ENCODE results near the gene LRMDA.

The LRMDA gene

DNA sequence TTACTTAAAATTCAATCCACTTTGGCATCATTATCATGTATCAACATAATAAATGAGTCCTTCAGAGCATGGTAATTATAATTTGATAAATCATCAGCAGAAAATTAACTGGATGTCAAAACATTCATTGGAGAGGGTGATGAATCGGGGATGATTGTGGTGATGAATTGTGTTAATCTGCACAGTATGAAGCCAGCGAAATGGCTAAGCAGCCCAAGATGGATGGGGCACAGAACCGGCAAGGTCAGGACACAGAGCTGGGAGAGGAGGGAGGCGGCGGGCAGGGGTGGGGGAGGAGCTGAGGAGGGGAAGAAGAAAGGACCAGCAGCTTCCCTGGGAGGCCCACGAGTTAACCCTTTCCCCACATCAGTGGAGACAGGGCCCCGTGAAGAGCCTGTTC lies 536.1 kb downstream of the LRMDA start:
- in situ Hi-C loops (cut with MboI; ENCODE audit: low sequenced_read_pairs) = no loop called here

GRCh38 chr10:75969031-75969430 lies 537.6 kb downstream of the LRMDA start:
- in situ Hi-C loops (cut with MboI; ENCODE audit: low sequenced_read_pairs) = no loop called here

DNA sequence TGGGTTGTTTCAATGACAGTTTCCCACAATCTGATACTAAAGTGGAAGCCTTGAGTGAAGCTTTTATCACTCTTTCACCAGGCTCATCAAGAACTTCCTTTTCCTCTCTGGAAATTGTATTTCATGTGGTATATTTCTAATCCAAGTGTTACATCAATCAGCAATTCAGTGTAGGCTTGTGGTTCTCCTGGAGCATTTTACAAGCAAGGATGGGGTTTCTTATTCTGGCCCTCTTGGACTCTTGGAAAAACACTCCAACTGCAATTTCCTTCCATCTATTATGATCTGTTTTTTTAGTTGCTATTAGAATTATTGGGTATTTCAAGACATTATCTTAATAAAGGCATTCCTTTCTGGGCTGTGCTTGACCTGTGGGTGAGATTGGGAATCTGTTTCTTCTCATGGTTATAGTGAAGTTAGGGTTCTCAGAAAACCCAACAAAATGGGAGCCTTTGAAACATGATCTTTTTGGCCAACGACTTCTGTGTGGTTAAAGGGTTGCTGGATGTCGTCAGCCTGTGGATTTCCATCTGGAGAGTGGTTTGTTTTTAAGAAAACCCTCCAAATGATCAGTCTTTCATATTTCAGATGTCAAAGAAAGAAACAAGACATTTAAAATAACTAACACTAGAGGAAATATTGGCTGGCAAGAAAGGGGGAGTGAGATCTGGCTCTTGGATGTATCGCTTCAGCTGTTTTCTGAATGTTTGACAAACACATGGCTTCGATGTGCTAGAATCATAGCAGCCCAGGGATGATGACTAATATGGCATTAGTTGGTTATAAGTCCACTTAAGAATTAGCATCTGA lies 540.2 kb downstream of the LRMDA start:
- in situ Hi-C loops (cut with MboI; ENCODE audit: low sequenced_read_pairs) = no loop called here

DNA sequence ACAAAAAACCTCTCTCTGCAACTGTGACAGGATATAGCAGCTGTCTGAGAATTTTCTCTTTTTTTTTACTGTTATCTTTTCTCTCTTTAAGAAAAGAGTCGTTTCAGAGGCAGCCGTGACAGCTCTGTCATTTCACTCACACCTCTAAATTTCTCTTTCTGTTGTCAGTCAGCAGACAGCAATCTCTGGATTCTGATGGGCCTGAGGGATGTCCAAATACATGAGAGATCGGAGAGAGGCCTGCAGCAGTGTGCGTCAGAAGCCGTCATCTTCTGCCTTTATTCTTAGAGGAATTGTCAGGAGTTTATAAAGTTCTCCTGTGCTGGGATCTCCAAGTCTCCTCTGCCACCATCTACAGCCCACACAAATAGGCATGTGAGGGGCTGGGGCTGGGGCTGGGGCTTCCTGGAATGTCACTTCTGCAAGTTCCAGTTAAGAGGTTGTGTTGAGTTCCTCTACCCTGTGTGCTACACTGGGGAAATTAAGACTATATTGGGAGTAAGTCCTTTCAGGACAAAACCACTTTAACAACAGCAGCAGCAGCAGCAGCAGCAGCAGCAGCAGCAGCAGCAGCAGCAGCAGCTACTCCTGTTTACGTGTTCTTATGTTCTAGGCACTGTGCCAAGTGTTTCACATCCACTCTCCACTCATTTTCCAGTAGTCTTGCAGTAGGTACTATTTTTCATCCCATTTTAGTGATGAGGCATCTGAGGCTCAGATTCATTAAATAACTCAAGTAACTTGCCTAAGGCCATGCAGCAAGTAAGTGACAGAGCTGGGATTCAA lies 541.3 kb downstream of the LRMDA start:
- in situ Hi-C loops (cut with MboI; ENCODE audit: low sequenced_read_pairs) = no loop called here

DNA sequence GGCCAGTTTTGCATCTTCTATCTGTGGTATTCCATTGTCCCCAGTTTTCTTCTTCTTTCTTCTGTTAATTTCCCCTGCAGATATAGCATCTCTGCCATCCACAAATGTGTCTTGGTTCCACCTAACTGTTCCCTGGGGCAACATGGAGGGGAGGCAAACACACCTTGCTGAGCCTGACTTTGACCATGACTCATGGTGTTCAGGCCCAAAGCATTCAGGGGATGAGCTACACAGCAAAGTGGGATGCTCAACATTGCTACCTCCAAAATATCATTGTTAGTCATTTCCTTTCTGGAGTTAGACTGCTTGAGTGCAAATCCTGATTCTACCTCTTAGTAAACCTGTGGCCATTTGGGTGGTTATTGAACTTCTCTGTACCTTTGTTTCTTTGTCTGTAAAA lies 542.7 kb downstream of the LRMDA start:
- in situ Hi-C loops (cut with MboI; ENCODE audit: low sequenced_read_pairs) = no loop called here

DNA sequence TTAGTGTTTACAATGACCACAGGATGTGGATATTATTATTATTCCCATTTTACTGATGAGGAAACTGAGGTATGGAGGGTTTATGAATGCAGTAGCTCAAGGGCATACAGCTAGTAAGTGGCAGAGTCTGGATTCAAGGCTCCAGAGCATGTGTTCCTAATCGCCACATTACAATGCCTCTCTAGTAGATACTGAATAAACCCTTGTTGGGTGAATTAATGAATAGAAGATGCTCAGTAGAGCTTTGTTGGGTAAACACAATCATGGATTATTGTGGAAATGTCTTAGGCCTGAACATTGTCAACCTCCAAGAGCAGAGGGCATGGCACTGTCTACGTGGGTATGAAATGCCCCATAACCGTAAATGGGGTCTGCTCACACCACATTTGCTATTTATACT lies 545.3 kb downstream of the LRMDA start:
- in situ Hi-C loops (cut with MboI; ENCODE audit: low sequenced_read_pairs) = no loop called here

- in situ Hi-C loops (cut with MboI; ENCODE audit: low sequenced_read_pairs) = no loop called here
Observed at GRCh38 chr10:75977139-75977538, 545.7 kb downstream of the LRMDA start.

GRCh38 chr10:75978213-75978612 lies 546.8 kb downstream of the LRMDA start:
- in situ Hi-C loops (cut with MboI; ENCODE audit: low sequenced_read_pairs) = no loop called here

- in situ Hi-C loops (cut with MboI; ENCODE audit: low sequenced_read_pairs) = no loop called here
Observed at GRCh38 chr10:75980419-75981002, 549.1 kb downstream of the LRMDA start.

DNA sequence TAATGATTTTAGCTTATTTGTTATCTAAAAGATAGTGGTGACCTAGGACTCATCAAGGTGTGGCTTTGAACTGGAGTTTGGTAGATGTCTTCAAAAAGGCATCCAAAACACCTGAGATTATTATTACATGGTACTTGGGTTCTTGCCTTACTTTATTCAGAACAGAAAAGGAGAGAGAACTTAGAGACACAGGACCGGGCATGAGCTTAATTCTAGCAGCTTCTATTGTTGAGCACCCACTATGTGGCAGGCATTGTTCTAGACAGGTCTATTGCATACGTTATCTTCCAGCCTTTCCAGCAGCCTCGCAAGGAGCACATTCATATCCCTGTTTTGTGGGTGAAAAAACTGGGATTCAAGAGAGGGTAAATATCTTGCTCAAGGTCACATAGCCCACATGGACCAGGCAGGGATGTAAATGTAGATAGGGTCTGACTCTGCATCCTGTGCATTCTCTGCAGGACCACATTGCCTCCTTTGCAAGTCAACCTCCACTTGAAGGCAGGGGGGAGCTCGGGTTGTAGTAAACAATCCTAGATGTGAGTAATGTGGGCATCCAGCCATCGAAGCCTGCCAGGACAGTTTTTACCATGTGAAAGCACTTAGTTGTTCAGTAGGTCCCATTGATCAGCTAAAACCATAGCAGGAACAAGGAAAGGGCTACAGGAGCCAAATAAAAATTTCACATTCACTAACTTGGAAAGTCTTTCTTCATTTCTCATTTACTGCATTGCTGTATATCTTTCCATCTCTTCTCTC lies 551.4 kb downstream of the LRMDA start:
- in situ Hi-C loops (cut with MboI; ENCODE audit: low sequenced_read_pairs) = no loop called here

DNA sequence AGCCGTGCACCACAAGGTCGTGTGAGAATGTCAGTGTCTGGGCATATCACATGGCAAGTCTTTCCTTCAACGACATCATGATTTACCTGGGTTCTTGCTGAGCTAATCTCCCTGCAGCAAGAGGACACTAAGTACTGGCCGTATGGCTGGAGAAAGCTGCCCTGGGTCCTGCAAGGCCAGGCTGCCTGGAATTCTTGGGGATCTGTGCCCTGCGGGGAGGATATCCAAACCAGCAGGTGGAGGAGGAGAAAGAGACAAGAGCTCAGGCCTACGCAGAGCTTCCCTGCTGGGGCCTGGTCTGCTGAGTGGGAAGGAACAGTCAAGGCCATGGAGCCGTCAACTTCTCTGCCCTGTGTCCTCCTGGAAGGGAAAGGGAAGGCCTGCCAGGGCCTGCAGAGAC lies 552.6 kb downstream of the LRMDA start:
- in situ Hi-C loops (cut with MboI; ENCODE audit: low sequenced_read_pairs) = no loop called here

DNA sequence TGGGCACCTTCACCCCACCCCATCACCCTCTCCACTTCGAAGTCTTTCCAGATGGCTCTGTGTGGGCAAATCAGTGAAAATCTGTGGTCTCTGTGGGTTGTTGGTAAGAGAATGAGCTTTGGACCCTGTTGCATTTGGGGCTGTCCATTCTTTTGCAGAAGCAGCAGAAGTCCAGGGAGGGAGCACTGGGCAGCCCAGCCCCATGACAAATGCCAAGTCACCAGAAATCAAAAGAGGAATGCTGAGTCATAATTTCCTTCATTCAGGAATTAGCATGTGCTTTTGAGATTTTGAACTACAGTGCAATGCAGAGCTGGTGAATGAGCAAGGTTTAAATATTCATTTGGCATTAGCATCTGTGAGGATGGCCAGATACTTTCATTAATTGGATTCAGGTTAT lies 556.2 kb downstream of the LRMDA start:
- in situ Hi-C loops (cut with MboI; ENCODE audit: low sequenced_read_pairs) = no loop called here

- in situ Hi-C loops (cut with MboI; ENCODE audit: low sequenced_read_pairs) = no loop called here
Observed at GRCh38 chr10:75994357-75995040, 563.1 kb downstream of the LRMDA start.

DNA sequence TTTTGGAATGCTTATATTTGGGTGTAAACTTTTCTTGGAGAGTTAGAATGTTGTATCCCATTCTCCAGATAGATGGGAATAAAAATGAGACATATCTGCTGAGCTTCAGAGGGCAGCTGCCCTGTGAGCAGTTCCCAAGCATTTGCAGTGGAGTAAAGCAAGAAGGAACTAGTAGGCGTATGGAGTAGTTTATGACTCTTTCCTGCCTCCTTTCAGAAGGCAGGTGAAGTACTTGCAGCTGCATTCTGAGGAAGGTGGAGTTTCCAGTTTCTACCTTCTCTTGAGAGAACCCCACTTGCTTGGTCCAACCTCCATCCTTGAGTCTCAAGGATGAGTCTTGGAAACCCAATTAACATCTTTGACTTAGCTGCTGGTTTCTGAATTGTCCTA lies 563.6 kb downstream of the LRMDA start:
- in situ Hi-C loops (cut with MboI; ENCODE audit: low sequenced_read_pairs) = no loop called here

GRCh38 chr10:75995720-75996119 lies 564.3 kb downstream of the LRMDA start:
- in situ Hi-C loops (cut with MboI; ENCODE audit: low sequenced_read_pairs) = no loop called here

- in situ Hi-C loops (cut with MboI; ENCODE audit: low sequenced_read_pairs) = no loop called here
Observed at GRCh38 chr10:75999001-75999400, 567.6 kb downstream of the LRMDA start.

GRCh38 chr10:75999515-76000209 lies 568.2 kb downstream of the LRMDA start:
- in situ Hi-C loops (cut with MboI; ENCODE audit: low sequenced_read_pairs) = no loop called here

DNA sequence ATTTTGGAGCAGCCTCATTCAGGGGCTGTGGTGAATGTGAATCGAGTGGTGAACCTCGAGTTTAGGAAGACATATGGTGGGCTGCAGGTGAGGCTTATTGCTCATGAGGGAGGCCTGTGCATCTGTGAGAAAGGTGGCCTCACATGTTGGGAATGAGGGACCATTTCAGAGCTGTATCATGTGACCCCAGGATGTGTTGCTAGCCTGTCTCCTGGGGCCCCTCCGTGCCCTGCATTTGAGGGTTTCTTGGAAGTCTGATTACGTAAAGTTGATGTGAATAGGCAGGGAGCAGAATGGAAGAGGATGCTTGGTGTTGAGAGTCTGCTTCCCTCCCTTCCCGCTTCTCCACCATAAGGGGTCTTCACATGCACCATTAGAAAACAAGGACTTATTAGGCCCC lies 569.1 kb downstream of the LRMDA start:
- in situ Hi-C loops (cut with MboI; ENCODE audit: low sequenced_read_pairs) = no loop called here

DNA sequence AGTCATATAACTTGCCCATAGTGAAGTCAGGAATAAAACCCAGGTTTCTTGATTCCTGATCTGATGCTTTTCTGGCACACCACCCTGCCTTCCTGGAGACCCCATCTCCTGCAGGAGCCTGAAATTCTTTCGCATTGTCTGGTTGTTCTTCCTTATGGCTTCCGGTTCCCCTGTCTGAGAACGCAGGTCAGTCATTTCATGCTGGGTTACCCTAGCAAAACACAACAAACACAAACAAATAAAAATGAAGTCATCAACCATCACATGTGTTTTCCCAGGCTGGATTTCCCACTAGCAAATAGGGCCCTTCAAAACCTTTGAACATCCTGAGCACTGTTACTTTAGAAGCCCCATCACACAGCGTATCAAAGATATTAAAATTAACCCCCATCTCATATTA lies 569.6 kb downstream of the LRMDA start:
- in situ Hi-C loops (cut with MboI; ENCODE audit: low sequenced_read_pairs) = no loop called here

- in situ Hi-C loops (cut with MboI; ENCODE audit: low sequenced_read_pairs) = no loop called here
Observed at GRCh38 chr10:76001461-76001860, 570.0 kb downstream of the LRMDA start.

Data from hTERT RPE-1 (cell line).